GM10266 (cell line): Measurements from ENCODE around the gene IGF2BP1.
"Not testable (repeated sequence)": the region's sequence is repeated elsewhere in the genome, so short reads cannot be mapped to it uniquely, and the experiment has no call there.

Experiments
- DNase-seq: peaks from one replicate; pipeline ENCODE4 v3.0.0; 2012; ENCODE audit errors: extremely low spot score
- CTCF ChIP-seq: IDR thresholded peaks from 2 replicates; pipeline ENCODE4 v1.5.1; 2012; ENCODE audit warnings: mild to moderate bottlenecking, low read depth; ENCODE audit not compliant: control insufficient read depth, insufficient read depth; ENCODE audit errors: missing control alignments

Gene IGF2BP1

GRCh38 chr17:49076573-49077384 is 79.6 kb downstream of the IGF2BP1 start:
- TF ChIP-seq CTCF = no peak
- DNase-seq = no peak

- no peak for TF ChIP-seq CTCF
- no peak for DNase-seq
These were observed 81.1 kb downstream of the IGF2BP1 start for GRCh38 chr17:49078248-49078647.

DNA sequence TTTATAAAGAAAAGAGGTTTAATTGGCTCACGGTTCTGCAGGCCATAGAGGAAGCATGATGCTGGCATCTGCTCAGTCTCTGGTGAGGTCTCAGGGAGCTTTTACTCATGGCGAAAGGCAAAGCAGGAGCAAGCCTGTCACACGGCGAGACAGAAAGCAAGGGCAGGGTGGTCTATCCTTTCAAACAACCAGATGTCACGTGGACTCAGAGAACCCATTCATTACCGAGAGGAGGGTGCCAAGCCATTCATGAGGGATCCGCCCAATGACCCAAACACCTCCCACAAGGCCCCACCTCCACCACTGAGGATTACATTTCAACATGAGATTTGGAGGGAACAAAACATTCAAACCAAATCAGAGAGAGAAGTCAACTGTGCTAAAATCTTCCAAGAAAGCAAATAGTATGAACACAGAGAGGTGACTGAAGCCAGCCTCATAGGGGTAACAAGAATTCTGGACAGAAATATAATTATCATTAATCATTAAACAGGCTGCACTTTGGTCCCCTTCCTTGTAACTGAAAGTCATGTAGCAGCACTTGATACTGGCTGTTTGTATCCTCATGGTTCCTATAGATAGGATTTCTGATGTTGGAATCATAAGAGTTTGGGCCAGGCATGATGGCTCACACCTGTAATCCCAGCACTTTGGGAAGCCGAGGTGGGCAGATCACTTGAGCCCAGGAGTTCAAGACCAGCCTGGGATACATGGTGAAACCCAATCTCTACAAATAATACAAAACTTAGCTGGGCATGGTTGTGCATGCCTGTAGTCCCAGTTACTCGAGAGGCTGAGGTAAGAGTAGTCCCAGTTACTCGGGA is 82.9 kb downstream of the IGF2BP1 start:
- DNase-seq = no peak
- TF ChIP-seq CTCF = no peak

GRCh38 chr17:49082231-49082630 is 85.0 kb downstream of the IGF2BP1 start:
- no peak for TF ChIP-seq CTCF
- no peak for DNase-seq

DNA sequence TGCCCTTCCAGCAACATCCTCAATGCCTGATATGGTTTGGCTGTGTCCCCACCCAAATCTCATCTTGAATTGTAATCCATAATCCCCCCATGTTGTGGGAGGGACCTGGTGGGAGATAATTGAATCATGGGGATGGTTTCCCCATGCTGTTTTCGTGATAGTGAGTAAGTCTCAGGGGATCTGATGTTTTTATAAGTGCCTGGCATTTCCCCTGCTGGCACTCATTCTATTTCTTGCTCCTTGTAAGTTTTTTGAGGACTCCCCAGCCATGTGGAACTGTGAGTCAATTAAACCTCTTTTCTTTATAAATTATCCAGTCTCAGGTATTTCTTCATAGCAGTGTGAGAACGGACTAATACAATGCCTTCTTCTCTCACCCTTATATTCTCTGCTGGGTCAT is 87.9 kb downstream of the IGF2BP1 start:
- DNase-seq = not testable (repeated sequence)

- no peak for TF ChIP-seq CTCF
- DNase-seq = no peak
These were observed 88.6 kb downstream of the IGF2BP1 start for GRCh38 chr17:49085565-49086315.

- no peak for TF ChIP-seq CTCF
- no peak for DNase-seq
These were observed 89.1 kb downstream of the IGF2BP1 start for GRCh38 chr17:49086316-49086605.
